VCaP (cell line): ENCODE data around the gene HIP1.
A peak's percentile ranks its signal among the peaks of the same experiment; 100 is the strongest.

ENCODE experiments used
- H3K27ac ChIP-seq: fragments of 450-650 bp; 2 replicates; pipeline ENCODE4 v1.5.1; 2017
- TF ChIP-seq, protein P1 (sequence below): fragments of 450-650 bp; conservative IDR thresholded peaks from 2 replicates; pipeline ENCODE4 v1.5.1; 2017; ENCODE audit warnings: mild to moderate bottlenecking, moderate library complexity

The HIP1 gene

DNA sequence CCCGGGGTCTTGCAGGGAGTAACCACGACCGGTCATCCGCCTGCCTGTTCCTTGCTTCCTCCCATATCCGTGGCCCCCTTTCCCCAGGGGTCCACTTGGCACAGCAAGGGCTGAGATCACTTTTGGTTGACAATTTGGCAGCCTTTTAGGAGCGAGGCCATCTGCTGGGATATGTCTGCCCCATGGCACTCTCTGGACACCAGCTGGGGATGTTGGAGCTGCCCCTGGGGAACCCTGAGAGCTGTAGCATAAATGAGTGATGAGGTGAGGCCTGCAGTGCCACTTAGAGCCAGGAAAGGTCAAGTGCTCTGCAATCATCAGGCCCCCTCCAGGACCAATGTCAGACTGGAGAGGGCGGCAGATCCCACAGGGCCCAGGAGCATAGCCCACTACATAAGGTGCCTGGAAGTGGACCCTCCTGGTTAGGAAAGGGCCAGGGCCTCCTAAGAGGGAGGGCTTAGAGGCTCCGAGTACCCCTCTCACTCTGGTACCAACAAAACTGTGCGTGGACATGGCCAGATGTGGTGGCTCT, 92.1 kb downstream of the HIP1 start:
- H3K27ac ChIP-seq: no peak overlapping the region
- TF ChIP-seq, protein P1, sequence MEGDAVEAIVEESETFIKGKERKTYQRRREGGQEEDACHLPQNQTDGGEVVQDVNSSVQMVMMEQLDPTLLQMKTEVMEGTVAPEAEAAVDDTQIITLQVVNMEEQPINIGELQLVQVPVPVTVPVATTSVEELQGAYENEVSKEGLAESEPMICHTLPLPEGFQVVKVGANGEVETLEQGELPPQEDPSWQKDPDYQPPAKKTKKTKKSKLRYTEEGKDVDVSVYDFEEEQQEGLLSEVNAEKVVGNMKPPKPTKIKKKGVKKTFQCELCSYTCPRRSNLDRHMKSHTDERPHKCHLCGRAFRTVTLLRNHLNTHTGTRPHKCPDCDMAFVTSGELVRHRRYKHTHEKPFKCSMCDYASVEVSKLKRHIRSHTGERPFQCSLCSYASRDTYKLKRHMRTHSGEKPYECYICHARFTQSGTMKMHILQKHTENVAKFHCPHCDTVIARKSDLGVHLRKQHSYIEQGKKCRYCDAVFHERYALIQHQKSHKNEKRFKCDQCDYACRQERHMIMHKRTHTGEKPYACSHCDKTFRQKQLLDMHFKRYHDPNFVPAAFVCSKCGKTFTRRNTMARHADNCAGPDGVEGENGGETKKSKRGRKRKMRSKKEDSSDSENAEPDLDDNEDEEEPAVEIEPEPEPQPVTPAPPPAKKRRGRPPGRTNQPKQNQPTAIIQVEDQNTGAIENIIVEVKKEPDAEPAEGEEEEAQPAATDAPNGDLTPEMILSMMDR: no peak

DNA sequence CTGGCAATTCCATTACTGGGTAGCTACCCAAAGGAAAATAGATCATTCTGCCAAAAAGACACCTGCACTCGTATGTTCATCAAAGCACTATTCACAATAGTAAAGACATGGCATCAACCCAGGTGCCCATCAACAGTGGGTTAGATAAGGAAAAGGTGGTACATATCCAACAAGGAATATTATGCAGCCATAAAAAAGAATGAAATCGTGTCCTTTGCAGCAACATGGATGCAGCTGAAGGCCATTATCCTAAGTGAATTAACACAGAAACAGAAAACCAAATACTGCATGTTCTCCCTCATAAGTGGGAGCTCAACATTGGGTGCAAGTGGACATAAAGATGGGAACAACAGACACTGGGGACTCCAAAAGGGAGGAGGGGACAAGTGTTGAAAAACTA, 93.2 kb downstream of the HIP1 start:
- TF ChIP-seq, protein P1: no peak
- H3K27ac ChIP-seq: no peak overlapping the region

DNA sequence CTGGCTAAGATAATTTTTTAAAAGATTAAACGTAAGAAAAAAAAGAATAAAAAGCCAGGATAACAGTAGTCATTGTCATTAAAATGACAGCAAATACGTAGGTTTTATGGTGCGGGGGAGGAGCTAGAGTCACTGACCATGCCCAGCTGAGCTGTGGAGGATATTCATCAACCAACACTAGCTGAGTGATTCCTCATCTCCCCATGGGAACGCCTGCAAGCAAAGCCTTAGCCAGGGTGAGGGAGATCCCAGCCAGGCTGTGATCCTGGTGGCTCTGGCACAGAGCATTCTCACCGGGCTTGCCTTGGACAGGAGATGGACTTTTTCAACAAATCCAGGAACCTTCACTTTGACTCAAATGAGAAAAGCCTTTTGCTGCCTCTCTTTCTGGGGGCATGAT, 94.2 kb downstream of the HIP1 start:
- H3K27ac ChIP-seq: no peak overlapping the region
- TF ChIP-seq, protein P1: no peak

DNA sequence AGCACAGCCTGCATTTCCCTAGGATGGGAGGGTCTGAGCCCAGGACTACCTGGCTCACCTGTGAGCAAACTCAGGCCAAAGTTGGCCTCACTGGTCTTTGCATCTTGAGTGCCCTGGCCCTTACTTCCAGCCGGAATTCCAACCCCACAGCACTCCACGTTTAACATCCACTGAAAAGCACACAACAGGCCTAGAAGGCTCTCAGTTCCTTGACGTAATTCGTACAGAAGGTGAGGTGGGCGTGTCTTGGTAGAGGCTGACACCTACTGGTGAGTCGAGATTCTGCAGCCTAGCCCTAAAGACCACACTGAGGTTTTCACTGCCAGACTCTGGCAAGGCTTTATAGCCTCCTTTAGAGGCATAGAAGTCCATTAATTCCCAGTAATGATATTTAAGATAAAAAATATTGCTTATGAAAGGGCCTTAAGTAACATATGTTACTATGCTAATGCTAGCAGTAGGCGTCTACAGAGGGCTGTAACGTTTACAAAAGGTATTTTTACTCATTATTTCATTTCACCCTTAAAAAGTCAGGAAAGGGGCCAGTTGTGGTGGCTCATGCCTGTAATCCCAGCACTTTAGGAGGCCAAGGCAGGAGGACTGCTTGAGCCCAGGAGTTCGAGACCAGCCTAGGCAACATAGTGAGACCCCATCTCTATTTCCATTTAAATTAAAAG, 95.8 kb downstream of the HIP1 start:
- no peak overlapping the region for H3K27ac ChIP-seq
- TF ChIP-seq, protein P1: peak; percentile 88

DNA sequence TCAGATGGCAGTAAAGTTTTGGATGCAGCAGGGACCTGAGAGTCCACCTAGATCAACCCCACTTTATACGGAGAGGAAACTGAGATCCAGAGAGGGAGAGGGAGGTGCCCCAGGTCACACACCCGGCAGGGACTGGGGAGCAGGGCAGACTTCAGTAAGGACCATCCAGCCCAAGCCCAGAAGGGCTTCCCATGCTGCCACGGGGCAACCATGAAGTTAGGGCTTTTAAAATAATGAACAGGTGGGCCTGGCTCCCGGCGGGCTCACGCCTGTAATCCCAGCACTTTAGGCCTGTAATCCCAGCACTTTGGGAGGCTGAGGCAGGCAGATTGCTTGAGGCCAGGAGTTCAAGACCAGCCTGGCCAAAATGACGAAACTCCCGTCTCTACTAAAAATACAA, 98.5 kb downstream of the HIP1 start:
- peak overlapping the region; percentile 79 for H3K27ac ChIP-seq
- TF ChIP-seq, protein P1: no peak

DNA sequence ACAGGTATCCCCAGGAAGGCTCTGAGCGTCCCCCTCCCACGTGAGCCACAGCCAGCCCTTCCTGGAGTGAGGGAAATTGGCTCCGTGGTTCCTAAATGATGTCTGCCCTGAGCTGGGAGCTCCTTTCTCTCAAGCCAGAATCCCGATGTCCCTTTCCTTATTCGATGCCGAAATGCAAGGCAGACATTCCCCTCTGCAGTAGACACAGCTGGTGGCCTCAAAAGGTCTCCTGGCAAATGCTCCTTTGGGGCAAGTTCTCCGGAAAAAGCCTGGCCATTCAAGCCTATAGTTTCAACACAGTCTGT, 98.9 kb downstream of the HIP1 start:
- TF ChIP-seq, protein P1: no peak

DNA sequence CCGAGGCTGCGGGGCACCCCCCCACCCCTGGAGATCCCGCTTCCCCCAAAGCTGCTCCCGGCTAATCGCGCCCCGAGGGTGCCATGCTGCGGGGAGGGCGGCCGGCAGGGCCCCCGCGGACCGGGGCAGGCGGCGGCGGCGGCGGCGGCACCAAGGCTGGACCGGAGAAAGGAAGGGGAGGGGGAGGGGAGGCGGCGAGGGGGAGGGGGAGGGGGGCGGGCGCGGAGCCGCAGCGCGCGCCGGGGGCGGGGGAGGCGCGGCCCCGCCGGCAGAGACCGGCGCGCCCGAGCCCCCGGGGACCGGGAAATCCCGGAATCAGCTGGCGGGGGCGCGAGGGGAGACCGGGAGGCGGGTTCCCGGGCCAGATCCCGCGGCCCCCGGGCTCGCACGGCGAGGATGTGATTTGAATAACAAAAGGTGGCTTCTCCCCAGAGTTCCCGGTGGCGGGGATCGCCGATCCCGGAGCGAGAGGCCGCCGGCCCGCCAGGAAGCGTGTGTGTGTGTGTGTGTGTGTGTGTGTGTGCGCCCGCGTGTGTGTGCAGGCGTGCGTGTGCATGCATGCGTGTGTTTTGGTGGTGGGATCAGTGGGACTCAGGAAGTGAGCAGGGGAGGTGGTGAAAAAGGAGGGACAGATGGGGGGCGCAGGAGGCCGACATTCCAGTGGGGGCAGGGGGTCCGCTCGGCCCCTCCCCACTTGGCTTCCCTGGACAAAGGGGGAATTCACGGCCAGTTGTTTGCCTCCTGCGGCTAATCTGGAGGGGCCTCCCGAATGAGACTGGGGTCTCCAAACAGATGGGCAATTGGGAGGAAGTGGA, 99.5 kb downstream of the HIP1 start:
- H3K27ac ChIP-seq: peak overlapping the region; percentile 79
- TF ChIP-seq, protein P1: no peak

More for the DNA sequence above, 98.9 kb downstream of the HIP1 start:
- H3K27ac ChIP-seq: peak overlapping the region; percentile 79
